IMR-90 (cell line): Measurements from ENCODE around the gene GMNN. TPM values are rescaled to one million over a fixed set of nuclear protein-coding genes. Genes with fewer than 3 reads are reported as not detected.

Experiments
- ATAC-seq: fragments of 200-7000 bp; cut with Tn5 transposase; 2 replicates; pipeline ENCODE4 v1.9.1; 2020; ENCODE audit warnings: low read depth, mild to moderate bottlenecking, moderate library complexity
- BruUV-seq: library from RNA; stranded (reverse); fragments of 400-500 nt; replicated peaks from 2 replicates; lab custom pipeline; 2021; lab: Mats Ljungman, UMichigan
- CTCF ChIA-PET: fragments of 300-600 bp; formaldehyde crosslinking; extraction: SDS; loops from one replicate; lab custom pipeline; 2021; ENCODE audit warnings: antibody characterized with exemption; lab: Yijun Ruan, JAX
- POLR2A ChIA-PET: fragments of 300-600 bp; sonication (Branson Sonifier 250); formaldehyde crosslinking; loops from one replicate; lab custom pipeline; 2022; ENCODE audit warnings: antibody characterized with exemption; ENCODE audit not compliant: unreplicated experiment; lab: Charles Lee
- DNase-seq: peaks from one replicate; pipeline ENCODE4 v3.0.0; 2013
- H2AFZ ChIP-seq: replicated peaks from 2 replicates; pipeline ENCODE3; 2013; ENCODE audit warnings: low read length, mild to moderate bottlenecking; ENCODE audit not compliant: poor library complexity
- H2AK5ac ChIP-seq: 2 replicates; pipeline ENCODE4 v1.6.1; 2013; ENCODE audit warnings: low read depth, low read length, inconsistent platforms
- H2AK9ac ChIP-seq: replicated peaks from 2 replicates; pipeline ENCODE3; 2013; ENCODE audit warnings: mild to moderate bottlenecking, low read depth, low read length, moderate library complexity; ENCODE audit not compliant: poor library complexity
- H2BK120ac ChIP-seq: 2 replicates; pipeline ENCODE4 v1.6.1; 2013; ENCODE audit warnings: low read depth, low read length, inconsistent platforms
- H2BK15ac ChIP-seq: 3 replicates; pipeline ENCODE4 v1.6.1; 2013; ENCODE audit warnings: low read depth, low read length, inconsistent platforms
- H2BK20ac ChIP-seq: 2 replicates; pipeline ENCODE4 v1.6.1; 2013; ENCODE audit warnings: low read depth, mild to moderate bottlenecking, inconsistent platforms, low read length, moderate library complexity
- H2BK5ac ChIP-seq: 2 replicates; pipeline ENCODE4 v1.6.1; 2013; ENCODE audit warnings: mild to moderate bottlenecking, low read depth, low read length, inconsistent platforms; ENCODE audit not compliant: poor library complexity, severe bottlenecking
- H3K14ac ChIP-seq: replicated peaks from 2 replicates; pipeline ENCODE4 v1.6.1; 2013; ENCODE audit warnings: low read depth, low read length, inconsistent platforms
- H3K18ac ChIP-seq: 2 replicates; pipeline ENCODE4 v1.6.1; 2013; ENCODE audit warnings: low read depth, low read length, control low read depth
- H3K23ac ChIP-seq: 2 replicates; pipeline ENCODE4 v1.6.1; 2013; ENCODE audit warnings: low read depth, low read length, inconsistent platforms
- H3K27ac ChIP-seq: 2 replicates; pipeline ENCODE4 v1.5.1; 2013; ENCODE audit warnings: mild to moderate bottlenecking, control low read depth, low read length; ENCODE audit not compliant: insufficient read depth
- H3K27me3 ChIP-seq: 2 replicates; pipeline ENCODE4 v1.6.1; 2013; ENCODE audit warnings: low read length; ENCODE audit not compliant: control insufficient read depth, insufficient read depth
- H3K36me3 ChIP-seq: 2 replicates; pipeline ENCODE4 v1.6.1; 2013; ENCODE audit warnings: low read length, mixed read lengths; ENCODE audit not compliant: control insufficient read depth, insufficient read depth
- H3K4ac ChIP-seq: 2 replicates; pipeline ENCODE4 v1.6.1; 2013; ENCODE audit warnings: low read depth, low read length, inconsistent platforms
- H3K4me1 ChIP-seq: 2 replicates; pipeline ENCODE4 v1.6.1; 2013; ENCODE audit warnings: low read length, mixed read lengths; ENCODE audit not compliant: control insufficient read depth, insufficient read depth
- H3K4me2 ChIP-seq: 2 replicates; pipeline ENCODE4 v1.6.1; 2013; ENCODE audit warnings: low read depth, mild to moderate bottlenecking, control low read depth, low read length, moderate library complexity
- H3K4me3 ChIP-seq: 2 replicates; pipeline ENCODE4 v1.5.1; 2013; ENCODE audit warnings: low read depth, mild to moderate bottlenecking, control low read depth, low read length, moderate library complexity; ENCODE audit not compliant: insufficient read depth
- H3K56ac ChIP-seq: 2 replicates; pipeline ENCODE4 v1.6.1; 2013; ENCODE audit warnings: low read length, inconsistent platforms; ENCODE audit not compliant: insufficient read depth; ENCODE audit errors: extremely low read depth
- H3K79me1 ChIP-seq, 2 experiments: 2 replicates each; pipeline ENCODE4 v1.6.1; 2013; ENCODE audit warnings: low read length in 2 of 2, inconsistent platforms in 1 of 2, low read depth in 1 of 2
- H3K9ac ChIP-seq: 2 replicates; pipeline ENCODE4 v1.6.1; 2013; ENCODE audit warnings: low read depth, low read length, control low read depth
- H3K9me1 ChIP-seq: 2 replicates; pipeline ENCODE4 v1.6.1; 2013; ENCODE audit warnings: low read length, inconsistent platforms; ENCODE audit not compliant: insufficient read depth
- H3K9me3 ChIP-seq: 2 replicates; pipeline ENCODE4 v1.6.1; 2013; ENCODE audit warnings: low read length; ENCODE audit not compliant: control insufficient read depth, insufficient read depth
- H4K20me1 ChIP-seq: 2 replicates; pipeline ENCODE4 v1.6.1; 2013; ENCODE audit warnings: low read length, inconsistent platforms; ENCODE audit not compliant: insufficient read depth
- H4K5ac ChIP-seq: 2 replicates; pipeline ENCODE4 v1.6.1; 2013; ENCODE audit warnings: mild to moderate bottlenecking, low read depth, low read length, control low read depth
- H4K8ac ChIP-seq, 2 experiments: 2 replicates each; pipeline ENCODE4 v1.6.1; 2013; ENCODE audit warnings: low read depth in 2 of 2, low read length in 2 of 2, control low read depth in 1 of 2, inconsistent platforms in 1 of 2
- H4K91ac ChIP-seq: 2 replicates; pipeline ENCODE4 v1.6.1; 2013; ENCODE audit warnings: low read depth, low read length, inconsistent platforms; ENCODE audit not compliant: insufficient read depth
- BHLHE40 ChIP-seq: fragments of 150-350 bp; IDR thresholded peaks from 2 replicates; pipeline ENCODE4 v1.6.1; 2016; ENCODE audit warnings: mild to moderate bottlenecking, low read depth, low read length
- CEBPB ChIP-seq: IDR thresholded peaks from 2 replicates; pipeline ENCODE4 v1.6.1; 2012; ENCODE audit warnings: low read depth, low read length, improper control_type of control experiment
- CHD1 ChIP-seq: IDR thresholded peaks from 2 replicates; pipeline ENCODE4 v1.6.1; 2012; ENCODE audit warnings: low read depth, low read length, improper control_type of control experiment
- FOS ChIP-seq: fragments of 150-350 bp; IDR thresholded peaks from 2 replicates; pipeline ENCODE4 v1.6.1; 2016; ENCODE audit warnings: low read depth, low read length
- MAZ ChIP-seq: IDR thresholded peaks from 2 replicates; pipeline ENCODE4 v1.6.1; 2012; ENCODE audit warnings: low read depth, mild to moderate bottlenecking, low read length, improper control_type of control experiment, moderate library complexity, borderline replicate concordance
- NFE2L2 ChIP-seq: fragments of 150-350 bp; IDR thresholded peaks from 2 replicates; pipeline ENCODE4 v1.6.1; 2016; ENCODE audit warnings: low read depth, mild to moderate bottlenecking, low read length
- POLR2A ChIP-seq: IDR thresholded peaks from 2 replicates; pipeline ENCODE4 v1.6.1; 2012; ENCODE audit warnings: mild to moderate bottlenecking, low read depth, low read length
- RAD21 ChIP-seq: IDR thresholded peaks from 2 replicates; pipeline ENCODE4 v1.6.1; 2012; ENCODE audit warnings: low read length, improper control_type of control experiment
- RCOR1 ChIP-seq: IDR thresholded peaks from 2 replicates; pipeline ENCODE4 v1.6.1; 2012; ENCODE audit warnings: mild to moderate bottlenecking, low read length, improper control_type of control experiment; ENCODE audit not compliant: insufficient replicate concordance
- SMC3 ChIP-seq: fragments of 150-350 bp; IDR thresholded peaks from 2 replicates; pipeline ENCODE4 v1.6.1; 2016; ENCODE audit warnings: low read depth, mild to moderate bottlenecking, antibody characterized with exemption, low read length, moderate library complexity
- WGBS, 2 experiments: methylation state at CpG; one replicate each; pipeline versions ENCODE4 v1.1.5 to v1.1.7; 2013; ENCODE audit warnings: missing lambda C conversion rate in 2 of 2; ENCODE audit not compliant: insufficient read length in 1 of 2; ENCODE audit errors: extremely low coverage in 2 of 2; 5-methylcytosine and 5-hydroxymethylcytosine counted together
- dilution Hi-C: fragments of 300-500 bp; cut with HindIII; formaldehyde crosslinking; loops from one replicate; pipeline ENCODE4 v1.14.3; 2018; ENCODE audit warnings: low sequenced_read_pairs; ENCODE audit not compliant: unreplicated experiment
- in situ Hi-C: fragments of 300-500 bp; cut with MboI; formaldehyde crosslinking; loops from 3 replicates; pipeline ENCODE4 v1.14.3; 2019; ENCODE audit warnings: low sequenced_read_pairs, inconsistent platforms, mixed read lengths
- intact Hi-C: fragments of 100-400 bp; cut with micrococcal nuclease; formaldehyde crosslinking; loops from 2 replicates; pipeline ENCODE4 v1.10.0; 2022
- polyA plus RNA-seq, 3 experiments: library from polyadenylated mRNA; depleted of rRNA; stranded (reverse); fragments of >200 nt; gene quantifications; 2 replicates each; pipeline ENCODE4 v1.2.3, GENCODE V29; 2012; ENCODE audit warnings: low replicate concordance in 1 of 3
- total RNA-seq: library from RNA; depleted of rRNA; stranded (reverse); fragments of >200 nt; gene quantifications from 2 replicates; pipeline ENCODE4 v1.2.3, GENCODE V29; 2012
- TF ChIP-seq, protein P1 (sequence below): fragments of 150-350 bp; IDR thresholded peaks from 2 replicates; pipeline ENCODE4 v1.6.1; 2016; ENCODE audit warnings: low read depth, mild to moderate bottlenecking, low read length, moderate library complexity, borderline replicate concordance

GMNN gene
- total and polyA plus RNA-seq, 2 of the 4 experiments (the other 2 are of a cell fraction): 19.7 to 22.2 TPM

DNA sequence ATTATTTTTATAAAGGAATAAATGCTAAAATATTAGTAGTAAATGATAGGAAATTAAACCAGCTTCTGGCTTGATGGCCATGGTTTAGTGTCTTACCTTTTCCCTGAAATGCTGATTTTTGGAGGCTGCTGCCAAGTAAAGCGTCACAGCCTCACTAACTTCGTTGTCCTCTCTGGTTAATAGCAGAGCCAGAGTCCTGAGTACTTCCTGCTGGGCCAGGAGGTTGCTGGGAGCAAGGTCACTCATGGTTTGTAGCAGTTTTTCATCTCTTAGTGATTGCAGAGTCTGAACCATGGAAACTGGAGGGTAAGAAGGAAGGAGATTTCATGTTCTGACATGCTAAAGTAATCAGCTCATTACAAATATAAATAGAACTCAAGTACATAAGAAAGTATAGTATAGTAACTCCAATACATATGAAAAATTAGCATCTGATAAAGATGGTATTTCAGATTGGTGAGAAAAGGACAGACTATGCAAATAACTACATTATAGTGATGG lies 50.4 kb downstream of the GMNN start:
- H3K36me3 ChIP-seq: peaks cover 10% of the 10 kb centered on the region; the same call in 1 of the 2 replicates
- H3K4me1 ChIP-seq: peaks cover 7% of the 10 kb centered on the region
- H4K5ac ChIP-seq: no peak overlapping the region
- DNase-seq: no peak
- H3K27me3 ChIP-seq: no peaks in the 10 kb centered on the region
- H2BK5ac ChIP-seq: no peak overlapping the region
- H3K4me2 ChIP-seq: no peak overlapping the region
- ChIA-PET CTCF (no interaction called here), POLR2A (no interaction called here)
- H3K9ac ChIP-seq: no peak overlapping the region
- TF ChIP-seq FOS: no peak
- TF ChIP-seq BHLHE40: no peak
- TF ChIP-seq MAZ: no peak
- TF ChIP-seq SMC3: no peak
- no peak for TF ChIP-seq POLR2A
- no peak for TF ChIP-seq CHD1
- no peak for TF ChIP-seq CEBPB
- TF ChIP-seq NFE2L2: no peak
- no peak for TF ChIP-seq RAD21
- TF ChIP-seq, protein P1, sequence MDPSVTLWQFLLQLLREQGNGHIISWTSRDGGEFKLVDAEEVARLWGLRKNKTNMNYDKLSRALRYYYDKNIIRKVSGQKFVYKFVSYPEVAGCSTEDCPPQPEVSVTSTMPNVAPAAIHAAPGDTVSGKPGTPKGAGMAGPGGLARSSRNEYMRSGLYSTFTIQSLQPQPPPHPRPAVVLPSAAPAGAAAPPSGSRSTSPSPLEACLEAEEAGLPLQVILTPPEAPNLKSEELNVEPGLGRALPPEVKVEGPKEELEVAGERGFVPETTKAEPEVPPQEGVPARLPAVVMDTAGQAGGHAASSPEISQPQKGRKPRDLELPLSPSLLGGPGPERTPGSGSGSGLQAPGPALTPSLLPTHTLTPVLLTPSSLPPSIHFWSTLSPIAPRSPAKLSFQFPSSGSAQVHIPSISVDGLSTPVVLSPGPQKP: no peak
- no peak for TF ChIP-seq RCOR1
- H2AK9ac ChIP-seq: no peak overlapping the region
- H3K4ac ChIP-seq: no peak overlapping the region
- H4K8ac ChIP-seq: no peak overlapping the region
- no peak overlapping the region for H2BK120ac ChIP-seq
- dilution Hi-C loops (loop anchor here (25.0 kb wide), 1 partner anchor 262 kb away; no protein-coding TSS in a partner anchor), in situ Hi-C loops (no loop called here), intact Hi-C loops (no loop called here)
- H3K79me1 ChIP-seq: no peaks in the 10 kb centered on the region
- 0 out of 2 replicates have a peak overlapping the region, but pooled peaks have one; percentile 18 for H3K18ac ChIP-seq
- H3K14ac ChIP-seq: no peak overlapping the region
- no peaks in the 10 kb centered on the region for H4K20me1 ChIP-seq
- H3K9me3 ChIP-seq: no peaks in the 10 kb centered on the region
- no TSS peak for BruUV-seq
- no peak overlapping the region for H3K4me3 ChIP-seq
- no peak overlapping the region for H4K91ac ChIP-seq
- peak overlapping the region; percentile 15; the same call in 1 of the 2 replicates for H2AK5ac ChIP-seq
- no peak for ATAC-seq
- H2BK20ac ChIP-seq: no peak overlapping the region
- no CpG with 5 or more reads among the region's 2 CpGs for WGBS, 2 experiments
- no peak overlapping the region for H3K23ac ChIP-seq
- H2AFZ ChIP-seq: no peak overlapping the region
- H3K27ac ChIP-seq: no peak overlapping the region
- H3K56ac ChIP-seq: no peak overlapping the region
- 0 out of 2 replicates have a peak, but pooled peaks cover 2% of the 10 kb centered on the region for H3K9me1 ChIP-seq
- no peak overlapping the region for H2BK15ac ChIP-seq
